Transverse colon (tissue), 4 donors: ENCODE results near the gene DZANK1.

Source experiments
- CTCF ChIP-seq, 5 experiments: fragments of 200-600 bp in 3 of 5; fragments of 450-650 bp in 2 of 5; sonication (generic) in 3 of 5; IDR thresholded peaks; 1 replicate in 2 of 5; 2 replicates in 3 of 5; pipeline ENCODE4 v1.5.1; 2016 to 2017; ENCODE audit warnings: antibody characterized with exemption in 5 of 5, inconsistent platforms in 3 of 5, mild to moderate bottlenecking in 2 of 5, moderate library complexity in 1 of 5
- EP300 ChIP-seq: sonication (generic); formaldehyde crosslinking; IDR thresholded peaks from one replicate; pipeline ENCODE4 v1.6.1; 2017; ENCODE audit warnings: antibody characterized with exemption, low read depth
- POLR2AphosphoS5 ChIP-seq, 3 donors: sonication (generic); formaldehyde crosslinking; IDR thresholded peaks; one replicate each; pipeline ENCODE4 v1.6.1; 2016; ENCODE audit warnings: antibody characterized with exemption in 3 of 3

GRCh38 chr20:18395544-18395943, 71.3 kb downstream of the DZANK1 start:
- TF ChIP-seq POLR2AphosphoS5 (IDR thresholded peaks at IDR 0.05) = no peak
- TF ChIP-seq EP300 = no peak
- TF ChIP-seq CTCF (IDR thresholded peaks at IDR 0.05) = no peak
